ENCODE data around the gene SSC4D. TPM values are rescaled to one million over a fixed set of nuclear protein-coding genes. Genes with fewer than 3 reads are reported as not detected.
A peak's percentile ranks its signal among the peaks of the same experiment; 100 is the strongest.
"Not testable (repeated sequence)": the region's sequence is repeated elsewhere in the genome, so short reads cannot be mapped to it uniquely, and the experiment has no call there.

SSC4D gene
- total and polyA plus RNA-seq, 2 of the 8 experiments (the other 6 are each of a cell fraction or from before 2014, with no cell fraction given): 11.8 to 27.5 TPM

DNA sequence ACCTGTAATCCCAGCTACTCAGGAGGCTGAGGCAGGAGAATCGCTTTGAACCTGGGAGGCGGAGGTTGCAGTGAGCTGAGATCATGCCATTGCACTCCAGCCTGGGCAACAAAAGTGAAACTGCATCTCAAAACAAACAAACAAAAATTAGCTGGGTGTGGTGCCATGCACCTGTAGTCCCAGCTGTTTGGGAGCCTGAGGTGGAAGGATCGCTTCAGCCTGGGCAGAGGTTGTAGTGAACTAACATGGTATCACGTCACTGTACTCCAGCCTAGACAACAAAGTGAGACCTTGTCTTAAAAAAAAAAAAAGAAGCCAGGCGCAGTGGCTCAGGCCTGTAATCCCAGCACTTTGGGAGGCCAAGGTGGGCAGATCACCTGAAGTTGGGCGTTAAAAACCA, 21.7 kb downstream of the SSC4D start:
- POLR2A ChIA-PET (ENCODE audit: partially characterized antibody): interaction anchor here (1.3 to 1.5 kb wide), 2 partner anchors 29 to 33 kb away, joined by 4 to 5 read pairs; partner anchors contain the start of gene YWHAG

More for the DNA sequence above, 21.7 kb downstream of the SSC4D start:
- H3K79me1 ChIP-seq (ENCODE audit: low read depth, low read length); H3K9ac ChIP-seq (replicated peaks in 1 of 4; ENCODE audit: extremely low read depth in 1 of 4, low read depth in 3 of 4, low read length in 3 of 4); H3K4ac ChIP-seq (replicated peaks; ENCODE audit: insufficient read length, low read depth, low read length); H2BK5ac ChIP-seq (ENCODE audit: low read depth, low read length); H3K14ac ChIP-seq (ENCODE audit: insufficient read length); H3K23ac ChIP-seq (ENCODE audit: insufficient read length); H3K9me3 ChIP-seq (ENCODE audit: insufficient read depth in 2 of 2, low read depth in 1 of 2, low read length in 1 of 2); H3K56ac ChIP-seq (replicated peaks; ENCODE audit: insufficient read length, low read depth, low read length); H2BK20ac ChIP-seq (ENCODE audit: low read length); H3K36me3 ChIP-seq (ENCODE audit: control insufficient read depth in 2 of 4, insufficient read depth in 4 of 4, low read length in 3 of 4); H4K91ac ChIP-seq (replicated peaks; ENCODE audit: insufficient read length, low read length); H3K27ac ChIP-seq (ENCODE audit: low read depth, low read length); H3K4me3 ChIP-seq (ENCODE audit: extremely low read depth in 1 of 4, insufficient read depth in 2 of 4, low read depth in 3 of 4, low read length in 4 of 4); H2BK120ac ChIP-seq (replicated peaks; ENCODE audit: low read depth, low read length); H3K18ac ChIP-seq (ENCODE audit: extremely low read depth, low read length); H3K23me2 ChIP-seq (ENCODE audit: low read depth, low read length); H2AK5ac ChIP-seq (ENCODE audit: low read depth, low read length); H2AFZ ChIP-seq (ENCODE audit: low read length); H3K79me2 ChIP-seq (ENCODE audit: control insufficient read depth in 1 of 2, insufficient read depth in 2 of 2, low read length in 2 of 2); H2BK15ac ChIP-seq (ENCODE audit: low read length); H3K4me1 ChIP-seq (replicated peaks in 1 of 4; ENCODE audit: control insufficient read depth in 3 of 4, insufficient read depth in 4 of 4, low read length in 3 of 4); H4K20me1 ChIP-seq (replicated peaks in 1 of 2; ENCODE audit: control insufficient read depth in 1 of 2, insufficient read depth in 2 of 2, low read length in 2 of 2); H4K8ac ChIP-seq (ENCODE audit: extremely low read depth, insufficient read depth, low read length); FAIRE-seq; DNase-seq (ENCODE audit: low read depth in 1 of 2, low spot score in 2 of 2); H3K4me2 ChIP-seq (ENCODE audit: insufficient read depth in 1 of 2, low read depth in 2 of 2, low read length in 2 of 2); H4K5ac ChIP-seq (ENCODE audit: insufficient read length, low read depth, low read length); H3K27me3 ChIP-seq (replicated peaks in 1 of 4; ENCODE audit: control insufficient read depth in 3 of 4, extremely low read depth in 1 of 4, insufficient read depth in 3 of 4, low read length in 3 of 4): not testable (repeated sequence)
- 90% methylated on average over 5 of the region's 6 CpGs; no CpG with 5 or more reads in 1 of the 2 experiments for WGBS, 2 experiments (ENCODE audit: extremely low coverage in 1 of 2, insufficient coverage in 1 of 2, insufficient read length in 1 of 2, insufficient replicate concordance in 2 of 2, low coverage in 1 of 2, low lambda C conversion rate in 2 of 2, missing lambda C conversion rate in 1 of 2)
- H2BK12ac ChIP-seq (ENCODE audit: low read depth, low read length): 0 out of 2 replicates have a peak overlapping the region, but pooled peaks have one; percentile 50
- CTCF ChIA-PET (ENCODE audit: partially characterized antibody): interaction anchor here (1.3 kb wide), 1 partner anchor 19 kb away, joined by 5 read pairs; no protein-coding TSS in a partner anchor
